HepG2 (cell line): ENCODE measurements around the gene MIA3. TPM values are rescaled to one million over a fixed set of nuclear protein-coding genes. Genes with fewer than 3 reads are reported as not detected.

ENCODE experiments used
- AFF4 ChIP-seq: sonication (generic); formaldehyde crosslinking; IDR thresholded peaks from 2 replicates; pipeline ENCODE4 v1.4.0; 2020; ENCODE audit warnings: missing genetic modification reagents
- CHD2 ChIP-seq: IDR thresholded peaks from 2 replicates; pipeline ENCODE4 v1.6.1; 2011; ENCODE audit warnings: low read depth, low read length, improper control_type of control experiment
- HOXA5 ChIP-seq: sonication (generic); formaldehyde crosslinking; IDR thresholded peaks from 2 replicates; pipeline ENCODE4 v1.4.0; 2020; ENCODE audit warnings: missing genetic modification reagents
- IKZF4 ChIP-seq: sonication (generic); formaldehyde crosslinking; IDR thresholded peaks from 2 replicates; pipeline ENCODE4 v1.5.1; 2020; ENCODE audit warnings: borderline replicate concordance, mild to moderate bottlenecking, low read depth, missing genetic modification reagents; ENCODE audit errors: not compliant biosample characterization
- KDM5A ChIP-seq: fragments of 200-600 bp; sonication (generic); IDR thresholded peaks from 2 replicates; pipeline ENCODE4 v1.7.0; 2018; ENCODE audit warnings: antibody characterized with exemption, mild to moderate bottlenecking, low read length, borderline replicate concordance
- MIER2 ChIP-seq: IDR thresholded peaks from 2 replicates; pipeline ENCODE4 v1.6.1; 2016; ENCODE audit warnings: missing biosample characterization, missing genetic modification reagents
- MTA1 ChIP-seq: sonication (generic); formaldehyde crosslinking; IDR thresholded peaks from 2 replicates; pipeline ENCODE4 v1.4.0; 2020; ENCODE audit warnings: missing genetic modification reagents, mild to moderate bottlenecking, borderline replicate concordance
- NBN ChIP-seq: fragments of 450-650 bp; conservative IDR thresholded peaks from 2 replicates; pipeline ENCODE4 v1.6.1; 2017
- RNF219 ChIP-seq: sonication (generic); formaldehyde crosslinking; IDR thresholded peaks from 2 replicates; pipeline ENCODE4 v1.5.0; 2020; ENCODE audit warnings: mild to moderate bottlenecking, missing genetic modification reagents
- SAFB2 ChIP-seq: sonication (generic); formaldehyde crosslinking; IDR thresholded peaks from 2 replicates; pipeline ENCODE4 v1.5.1; 2020; ENCODE audit warnings: missing genetic modification reagents, low read depth, mild to moderate bottlenecking, borderline replicate concordance
- STAT5B ChIP-seq: sonication (generic); formaldehyde crosslinking; IDR thresholded peaks from 2 replicates; pipeline ENCODE4 v1.4.0; 2020; ENCODE audit warnings: missing genetic modification reagents
- ZFP36L2 ChIP-seq: sonication (generic); formaldehyde crosslinking; IDR thresholded peaks from 2 replicates; pipeline ENCODE4 v1.4.0; 2020; ENCODE audit warnings: missing genetic modification reagents
- ZMYM3 ChIP-seq: sonication (generic); formaldehyde crosslinking; IDR thresholded peaks from 2 replicates; pipeline ENCODE4 v1.5.1; 2020; ENCODE audit warnings: mild to moderate bottlenecking, missing genetic modification reagents
- ZNF207 ChIP-seq: fragments of 450-650 bp; IDR thresholded peaks from 2 replicates; pipeline ENCODE4 v1.6.1; 2016; ENCODE audit warnings: antibody characterized with exemption, borderline replicate concordance
- ZNF333 ChIP-seq: sonication (generic); formaldehyde crosslinking; IDR thresholded peaks from 2 replicates; pipeline ENCODE4 v1.4.0; 2020; ENCODE audit warnings: mild to moderate bottlenecking, missing genetic modification reagents, borderline replicate concordance
- ZNF33A ChIP-seq: sonication (generic); formaldehyde crosslinking; IDR thresholded peaks from 2 replicates; pipeline ENCODE4 v1.5.1; 2020; ENCODE audit warnings: missing genetic modification reagents, mild to moderate bottlenecking, moderate library complexity, borderline replicate concordance
- ZNF382 ChIP-seq: sonication (generic); formaldehyde crosslinking; IDR thresholded peaks from 2 replicates; pipeline ENCODE4 v1.5.0; 2020; ENCODE audit warnings: missing genetic modification reagents, mild to moderate bottlenecking, borderline replicate concordance
- ZNF567 ChIP-seq: sonication (generic); formaldehyde crosslinking; IDR thresholded peaks from 2 replicates; pipeline ENCODE4 v1.8.1; 2023; ENCODE audit warnings: mild to moderate bottlenecking, missing genetic modification reagents, borderline replicate concordance
- ZNF768 ChIP-seq: sonication (generic); formaldehyde crosslinking; IDR thresholded peaks from 2 replicates; pipeline ENCODE4 v1.4.0; 2020; ENCODE audit warnings: missing genetic modification reagents
- polyA plus RNA-seq, 8 experiments: library from polyadenylated mRNA; depleted of rRNA in 3 of 8; stranded (reverse) in 7 of 8; unstranded in 1 of 8; fragments of >200 nt; fragmentation: Illumina TruSeq in 4 of 8; extraction: Trizol in 4 of 8; gene quantifications; 2 replicates each; pipeline versions ENCODE4 v1.2.1 to v1.2.3, GENCODE V29; 2011 to 2016; ENCODE audit warnings: low read depth in 4 of 8, missing spikeins in 1 of 8, mixed read lengths in 1 of 8; ENCODE audit not compliant: insufficient read depth in 1 of 8
- total RNA-seq, 5 experiments: library from RNA; depleted of rRNA; stranded (reverse); fragments of >200 nt; fragmentation: Illumina TruSeq; extraction: Trizol; gene quantifications; 2 replicates each; pipeline ENCODE4 v1.2.3, GENCODE V29; 2016; ENCODE audit warnings: low read depth in 1 of 5
- TF ChIP-seq, protein P1 (sequence below): sonication (generic); formaldehyde crosslinking; IDR thresholded peaks from 2 replicates; pipeline ENCODE4 v1.4.0; 2020; ENCODE audit warnings: mild to moderate bottlenecking, missing genetic modification reagents
- TF ChIP-seq, protein P2 (sequence below): sonication (generic); formaldehyde crosslinking; IDR thresholded peaks from 2 replicates; pipeline ENCODE4 v1.8.1; 2023; ENCODE audit warnings: mild to moderate bottlenecking, moderate library complexity, missing genetic modification reagents

MIA3 gene
- total and polyA plus RNA-seq, 2 of the 13 experiments (the other 11 are each of a cell fraction or from before 2014, with no cell fraction given), result 45.6 to 48.7 TPM

- TF ChIP-seq, protein P1, sequence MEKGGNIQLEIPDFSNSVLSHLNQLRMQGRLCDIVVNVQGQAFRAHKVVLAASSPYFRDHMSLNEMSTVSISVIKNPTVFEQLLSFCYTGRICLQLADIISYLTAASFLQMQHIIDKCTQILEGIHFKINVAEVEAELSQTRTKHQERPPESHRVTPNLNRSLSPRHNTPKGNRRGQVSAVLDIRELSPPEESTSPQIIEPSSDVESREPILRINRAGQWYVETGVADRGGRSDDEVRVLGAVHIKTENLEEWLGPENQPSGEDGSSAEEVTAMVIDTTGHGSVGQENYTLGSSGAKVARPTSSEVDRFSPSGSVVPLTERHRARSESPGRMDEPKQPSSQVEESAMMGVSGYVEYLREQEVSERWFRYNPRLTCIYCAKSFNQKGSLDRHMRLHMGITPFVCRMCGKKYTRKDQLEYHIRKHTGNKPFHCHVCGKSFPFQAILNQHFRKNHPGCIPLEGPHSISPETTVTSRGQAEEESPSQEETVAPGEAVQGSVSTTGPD (CRISPR knock-in tag), result 0 out of 2 replicates have a peak, but pooled peaks have one; percentile 9
- TF ChIP-seq, protein P2, sequence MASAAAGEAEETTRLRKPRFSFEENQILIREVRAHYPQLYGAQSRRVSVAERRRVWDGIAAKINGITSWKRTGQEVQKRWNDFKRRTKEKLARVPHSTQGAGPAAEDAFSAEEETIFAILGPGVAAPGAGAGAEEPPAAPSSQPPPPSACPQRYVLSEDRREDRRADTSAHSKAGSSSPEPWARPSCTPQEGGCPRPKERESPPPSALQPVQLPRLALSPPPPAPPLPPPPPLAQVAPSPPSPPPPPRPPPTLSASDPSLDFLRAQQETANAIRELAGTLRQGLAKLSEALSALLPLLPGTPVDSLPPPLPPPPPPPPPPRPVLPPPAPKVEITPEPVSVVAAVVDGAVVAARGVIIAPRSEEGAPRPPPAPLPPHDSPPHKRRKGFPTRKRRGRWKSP, result no peak; the same call in 1 of the 2 replicates
- no peak; the same call in 1 of the 2 replicates for TF ChIP-seq ZNF333 (CRISPR knock-in tag)
- no peak for TF ChIP-seq IKZF4 (CRISPR knock-in tag)
- peak; percentile 72; the same call in 1 of the 2 replicates for TF ChIP-seq CHD2
- TF ChIP-seq ZNF382 (CRISPR knock-in tag), result no peak
- no peak for TF ChIP-seq NBN
- no peak for TF ChIP-seq RNF219 (CRISPR knock-in tag)
- TF ChIP-seq ZFP36L2 (CRISPR knock-in tag), result 0 out of 2 replicates have a peak, but pooled peaks have one; percentile 34
- no peak for TF ChIP-seq AFF4 (CRISPR knock-in tag)
- no peak for TF ChIP-seq SAFB2 (CRISPR knock-in tag)
- no peak for TF ChIP-seq STAT5B (CRISPR knock-in tag)
- TF ChIP-seq HOXA5 (CRISPR knock-in tag), result peak; percentile 73; the same call in 1 of the 2 replicates
- TF ChIP-seq MIER2, result peak; percentile 63; the same call in 1 of the 2 replicates
- TF ChIP-seq ZNF567 (CRISPR knock-in tag), result no peak
- TF ChIP-seq ZNF207, result no peak
- no peak for TF ChIP-seq ZNF33A (CRISPR knock-in tag)
- TF ChIP-seq MTA1, result peak; percentile 53; the same call in 1 of the 2 replicates
- 0 out of 2 replicates have a peak, but pooled peaks have one; percentile 24 for TF ChIP-seq ZMYM3 (CRISPR knock-in tag)
- peak; percentile 21; the same call in 1 of the 2 replicates for TF ChIP-seq ZNF768 (CRISPR knock-in tag)
- TF ChIP-seq KDM5A, result peak; percentile 89
These were observed 26.2 kb downstream of the MIA3 start (continued) for GRCh38 chr1:222643938-222644635.
